ENCODE results near the gene ATP8A2. TPM values are rescaled to one million over a fixed set of nuclear protein-coding genes. Genes with fewer than 3 reads are reported as not detected.

Gene ATP8A2
- total RNA-seq, 3 donors from 2014 or later = under 0.01 to 1.0 (median under 0.01) TPM

- H3K36me3 ChIP-seq = no peaks in the 10 kb centered on the region
- intact Hi-C loops (cut with DNase I; ENCODE audit: low total_unique reads) = no loop called here
- no peak overlapping the region for H3K4me3 ChIP-seq
- no peaks in the 10 kb centered on the region for H3K27me3 ChIP-seq
- DNase-seq (ENCODE audit: low spot score in 2 of 2) = no peak
- H3K9me3 ChIP-seq = no peaks in the 10 kb centered on the region
- TF ChIP-seq POLR2AphosphoS5 (IDR thresholded peaks at IDR 0.05) = no peak
- TF ChIP-seq POLR2A (IDR thresholded peaks at IDR 0.05) = no peak
- no peak for TF ChIP-seq CTCF (IDR thresholded peaks at IDR 0.05)
- H3K27ac ChIP-seq = no peak overlapping the region
- H3K4me1 ChIP-seq = no peaks in the 10 kb centered on the region
Observed at GRCh38 chr13:25719666-25720065, 347.9 kb downstream of the ATP8A2 start.

- Histone ChIP-seq H3K9me3 (no peaks in the 10 kb centered on the region), H3K4me3 (no peak overlapping the region), H3K4me1 (no peaks in the 10 kb centered on the region), H3K27me3 (no peaks in the 10 kb centered on the region), H3K36me3 (no peaks in the 10 kb centered on the region), H3K27ac (no peak overlapping the region)
- no peak for DNase-seq (ENCODE audit: low spot score in 2 of 2)
- intact Hi-C loops (cut with DNase I; ENCODE audit: low total_unique reads) = no loop called here
- TF ChIP-seq CTCF (IDR thresholded peaks at IDR 0.05) = no peak
Observed at GRCh38 chr13:25722893-25723292, 351.1 kb downstream of the ATP8A2 start.

- TF ChIP-seq POLR2AphosphoS5 (IDR thresholded peaks at IDR 0.05) (no peak), CTCF (IDR thresholded peaks at IDR 0.05) (no peak), POLR2A (IDR thresholded peaks at IDR 0.05) (no peak)
- H3K9me3 ChIP-seq = no peaks in the 10 kb centered on the region
- H3K27ac ChIP-seq = no peak overlapping the region
- H3K27me3 ChIP-seq = no peaks in the 10 kb centered on the region
- H3K4me1 ChIP-seq = no peaks in the 10 kb centered on the region
- H3K36me3 ChIP-seq = no peaks in the 10 kb centered on the region
- no peak for DNase-seq (ENCODE audit: low spot score in 2 of 2)
- intact Hi-C loops (cut with DNase I; ENCODE audit: low total_unique reads) = no loop called here
- H3K4me3 ChIP-seq = no peak overlapping the region
Observed at GRCh38 chr13:25725104-25725503, 353.3 kb downstream of the ATP8A2 start.

- no peaks in the 10 kb centered on the region for H3K36me3 ChIP-seq
- intact Hi-C loops (cut with DNase I; ENCODE audit: low total_unique reads) = no loop called here
- H3K27me3 ChIP-seq = no peaks in the 10 kb centered on the region
- H3K4me1 ChIP-seq = no peaks in the 10 kb centered on the region
- no peak overlapping the region for H3K4me3 ChIP-seq
- no peaks in the 10 kb centered on the region for H3K9me3 ChIP-seq
- H3K27ac ChIP-seq = no peak overlapping the region
- peak; percentile 29 to 65 for DNase-seq (ENCODE audit: low spot score in 2 of 2)
- TF ChIP-seq POLR2A (IDR thresholded peaks at IDR 0.05) (no peak), CTCF (IDR thresholded peaks at IDR 0.05) (no peak), POLR2AphosphoS5 (IDR thresholded peaks at IDR 0.05) (no peak)
Observed at GRCh38 chr13:25727250-25727649, 355.5 kb downstream of the ATP8A2 start.

- no peaks in the 10 kb centered on the region for H3K4me1 ChIP-seq
- H3K36me3 ChIP-seq = no peaks in the 10 kb centered on the region
- no peak for TF ChIP-seq POLR2A (IDR thresholded peaks at IDR 0.05)
- TF ChIP-seq POLR2AphosphoS5 (IDR thresholded peaks at IDR 0.05) = no peak
- no peak for TF ChIP-seq CTCF (IDR thresholded peaks at IDR 0.05)
- H3K27ac ChIP-seq = peak overlapping the region in 1 of 2 donors; percentile 8
- no peaks in the 10 kb centered on the region for H3K9me3 ChIP-seq
- DNase-seq (ENCODE audit: low spot score in 2 of 2) = no peak
- no peak overlapping the region for H3K4me3 ChIP-seq
- H3K27me3 ChIP-seq = no peaks in the 10 kb centered on the region
- intact Hi-C loops (cut with DNase I; ENCODE audit: low total_unique reads) = no loop called here
Observed at GRCh38 chr13:25727810-25728209, 356.0 kb downstream of the ATP8A2 start.
